Lung (tissue), 12 donors: ENCODE measurements around the gene ZFAND3. TPM values are rescaled to one million over a fixed set of nuclear protein-coding genes. Genes with fewer than 3 reads are reported as not detected.

Experiments used
- ATAC-seq: fragments of 200-7000 bp; cut with Tn5 transposase; one replicate; pipeline ENCODE4 v1.9.1; 2020; ENCODE audit warnings: moderate number of reproducible peaks; ENCODE audit not compliant: insufficient read depth, low FRiP score
- DNase-seq, 3 donors: peaks; one replicate each; pipeline ENCODE4 v3.0.0-alpha.2; 2013 to 2017
- H3K27ac ChIP-seq, 2 donors: one replicate each; pipeline ENCODE4 v1.5.1; 2013; ENCODE audit warnings: mild to moderate bottlenecking in 2 of 2, moderate library complexity in 2 of 2, control low read depth in 1 of 2, inconsistent platforms in 1 of 2, low read depth in 1 of 2, low read length in 1 of 2
- H3K27me3 ChIP-seq, 3 donors: one replicate each; pipeline ENCODE4 v1.5.1; 2013; ENCODE audit warnings: low read length in 2 of 3; ENCODE audit not compliant: control insufficient read depth in 3 of 3, insufficient read depth in 3 of 3
- H3K36me3 ChIP-seq, 4 donors: one replicate each; pipeline ENCODE4 v1.5.1; 2013; ENCODE audit warnings: low read length in 4 of 4, mild to moderate bottlenecking in 1 of 4, moderate library complexity in 1 of 4; ENCODE audit not compliant: control insufficient read depth in 4 of 4, insufficient read depth in 4 of 4
- H3K4me1 ChIP-seq, 5 donors: one replicate each; pipeline ENCODE4 v1.5.1; 2013; ENCODE audit warnings: low read length in 5 of 5, mild to moderate bottlenecking in 2 of 5, moderate library complexity in 1 of 5; ENCODE audit not compliant: control insufficient read depth in 5 of 5, insufficient read depth in 5 of 5
- H3K4me3 ChIP-seq: one replicate; pipeline ENCODE4 v1.5.1; 2013; ENCODE audit warnings: mild to moderate bottlenecking, control low read depth, moderate library complexity
- H3K9ac ChIP-seq, 2 donors: one replicate each; pipeline ENCODE4 v1.5.1; 2013; ENCODE audit warnings: low read length in 2 of 2, control low read depth in 1 of 2; ENCODE audit not compliant: insufficient read depth in 1 of 2
- H3K9me3 ChIP-seq, 4 donors: one replicate each; pipeline ENCODE4 v1.5.1; 2013; ENCODE audit warnings: low read length in 3 of 4, mild to moderate bottlenecking in 1 of 4, moderate library complexity in 1 of 4; ENCODE audit not compliant: control insufficient read depth in 4 of 4, insufficient read depth in 3 of 4
- WGBS, 2 donors: extraction: QIAGEN DNeasy Blood & Tissue Kit; methylation state at CpG; one replicate each; pipeline ENCODE4 v1.1.7; 2013; 5-methylcytosine and 5-hydroxymethylcytosine counted together
- polyA plus RNA-seq, 2 donors: library from polyadenylated mRNA; stranded (reverse); fragments of 200-250 nt; gene quantifications; one replicate each; pipeline ENCODE4 v1.2.1, GENCODE V29; 2013
- total RNA-seq, 2 donors: library from RNA; depleted of rRNA in 1 of 2; stranded (reverse); fragments of >200 nt in 1 of 2; gene quantifications; one replicate each; pipeline ENCODE4 v1.2.1, GENCODE V29; 2014 to 2021
- TF ChIP-seq, protein P1 (sequence below): IDR thresholded peaks from 2 replicates; pipeline ENCODE4 v1.5.1; 2012; ENCODE audit warnings: mild to moderate bottlenecking; ENCODE audit errors: control extremely low read depth, extremely low read depth
- donor health status: control.
- donor health status: control.
- donor health status: Bipolar disorder and iron deficiency.
- donor health status: healthy.
- donor health status: DM: yes; HTN: yes; CAD: no.

Gene ZFAND3
- total and polyA plus RNA-seq, 4 donors: 27.6 to 63.6 (median 51.3) TPM

DNA sequence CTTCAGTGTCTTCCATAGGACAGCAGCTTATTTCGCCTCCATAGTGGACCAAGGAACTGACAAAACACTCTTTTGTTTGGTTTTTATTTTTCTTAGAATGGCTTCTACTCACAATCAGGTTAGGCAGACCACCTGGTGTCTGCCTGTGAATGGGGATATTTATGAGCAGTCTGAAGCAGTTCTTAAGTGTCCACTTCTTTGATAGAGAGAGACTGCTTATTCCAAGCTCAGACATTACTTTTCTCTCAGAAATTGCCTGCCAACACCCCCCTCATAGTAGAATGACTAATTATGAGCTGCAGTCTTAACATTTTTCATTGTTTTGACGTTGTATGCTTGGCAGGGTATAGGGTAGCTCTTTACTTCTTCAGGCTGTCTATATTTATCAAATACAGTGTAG, 174.7 kb downstream of the ZFAND3 start:
- TF ChIP-seq, protein P1, sequence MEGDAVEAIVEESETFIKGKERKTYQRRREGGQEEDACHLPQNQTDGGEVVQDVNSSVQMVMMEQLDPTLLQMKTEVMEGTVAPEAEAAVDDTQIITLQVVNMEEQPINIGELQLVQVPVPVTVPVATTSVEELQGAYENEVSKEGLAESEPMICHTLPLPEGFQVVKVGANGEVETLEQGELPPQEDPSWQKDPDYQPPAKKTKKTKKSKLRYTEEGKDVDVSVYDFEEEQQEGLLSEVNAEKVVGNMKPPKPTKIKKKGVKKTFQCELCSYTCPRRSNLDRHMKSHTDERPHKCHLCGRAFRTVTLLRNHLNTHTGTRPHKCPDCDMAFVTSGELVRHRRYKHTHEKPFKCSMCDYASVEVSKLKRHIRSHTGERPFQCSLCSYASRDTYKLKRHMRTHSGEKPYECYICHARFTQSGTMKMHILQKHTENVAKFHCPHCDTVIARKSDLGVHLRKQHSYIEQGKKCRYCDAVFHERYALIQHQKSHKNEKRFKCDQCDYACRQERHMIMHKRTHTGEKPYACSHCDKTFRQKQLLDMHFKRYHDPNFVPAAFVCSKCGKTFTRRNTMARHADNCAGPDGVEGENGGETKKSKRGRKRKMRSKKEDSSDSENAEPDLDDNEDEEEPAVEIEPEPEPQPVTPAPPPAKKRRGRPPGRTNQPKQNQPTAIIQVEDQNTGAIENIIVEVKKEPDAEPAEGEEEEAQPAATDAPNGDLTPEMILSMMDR: no peak
- no peak overlapping the region for H3K9ac ChIP-seq
- no peaks in the 10 kb centered on the region for H3K9me3 ChIP-seq
- no peaks in the 10 kb centered on the region for H3K27me3 ChIP-seq
- H3K4me3 ChIP-seq: no peak overlapping the region
- DNase-seq: peak in 2 of 3 donors; percentile 20 to 38
- H3K27ac ChIP-seq: no peak overlapping the region
- 63 to 84% methylated on average over 2 of the region's 2 CpGs for WGBS, 2 donors
- no peak for ATAC-seq
- H3K36me3 ChIP-seq: no peaks in the 10 kb centered on the region
- peaks cover 0 to 33% (median 12%) of the 10 kb centered on the region in 5 donors for H3K4me1 ChIP-seq

DNA sequence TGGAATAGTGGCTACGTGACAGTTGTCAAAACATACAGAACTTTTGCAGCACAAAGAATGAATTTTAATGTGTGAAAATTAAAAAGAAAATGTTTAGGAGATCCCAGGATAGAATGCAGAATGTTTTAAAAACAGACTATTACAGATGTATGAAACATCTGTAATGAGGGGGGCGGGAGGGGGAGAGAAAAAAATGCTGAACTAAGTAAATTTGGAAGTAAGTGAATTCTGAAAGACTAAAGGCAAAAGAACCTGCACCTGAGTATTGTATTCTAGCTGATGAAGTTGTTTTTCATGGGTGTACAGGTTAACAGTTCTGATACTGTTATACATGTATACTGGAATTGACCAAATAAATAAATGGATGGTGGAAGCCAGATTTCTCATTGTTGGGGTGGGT, 178.8 kb downstream of the ZFAND3 start:
- Histone ChIP-seq H3K9me3 (no peaks in the 10 kb centered on the region), H3K4me1 (peaks cover 0 to 19% (median 12%) of the 10 kb centered on the region in 5 donors), H3K27me3 (no peaks in the 10 kb centered on the region), H3K4me3 (no peak overlapping the region), H3K36me3 (no peaks in the 10 kb centered on the region), H3K9ac (no peak overlapping the region), H3K27ac (no peak overlapping the region)
- no peak for ATAC-seq
- TF ChIP-seq, protein P1: no peak
- DNase-seq: no peak
- 97 to 98% methylated on average over 2 of the region's 2 CpGs for WGBS, 2 donors

DNA sequence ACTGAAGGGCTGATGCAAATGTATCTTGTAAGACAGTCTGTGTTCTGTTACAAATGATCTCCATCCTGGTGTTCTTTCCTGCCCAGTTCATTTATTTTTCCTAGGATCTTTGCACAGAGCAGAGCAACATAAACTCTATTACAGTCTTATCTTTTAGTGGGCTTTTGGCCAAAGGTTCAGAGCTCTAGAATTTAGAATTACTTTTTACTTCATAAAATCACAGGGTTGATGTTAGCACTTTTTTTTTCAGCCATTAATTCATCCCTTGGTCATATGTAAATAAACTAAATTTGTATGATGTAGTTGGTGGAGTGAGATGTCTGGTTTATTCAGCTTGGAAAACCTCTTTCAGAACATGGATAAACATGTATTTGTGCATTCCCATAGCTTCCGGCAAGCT, 181.9 kb downstream of the ZFAND3 start:
- H3K4me3 ChIP-seq: no peak overlapping the region
- ATAC-seq (no peak), DNase-seq (peak in 2 of 3 donors; percentile 67 to 76)
- no peak overlapping the region for H3K27ac ChIP-seq
- 79% methylated on average over 1 of the region's 1 CpG for WGBS, 2 donors
- H3K9ac ChIP-seq: no peak overlapping the region
- TF ChIP-seq, protein P1: no peak
- H3K36me3 ChIP-seq: no peaks in the 10 kb centered on the region
- no peaks in the 10 kb centered on the region for H3K9me3 ChIP-seq
- H3K4me1 ChIP-seq: peaks cover 0 to 11% (median 3%) of the 10 kb centered on the region in 5 donors
- H3K27me3 ChIP-seq: no peaks in the 10 kb centered on the region

DNA sequence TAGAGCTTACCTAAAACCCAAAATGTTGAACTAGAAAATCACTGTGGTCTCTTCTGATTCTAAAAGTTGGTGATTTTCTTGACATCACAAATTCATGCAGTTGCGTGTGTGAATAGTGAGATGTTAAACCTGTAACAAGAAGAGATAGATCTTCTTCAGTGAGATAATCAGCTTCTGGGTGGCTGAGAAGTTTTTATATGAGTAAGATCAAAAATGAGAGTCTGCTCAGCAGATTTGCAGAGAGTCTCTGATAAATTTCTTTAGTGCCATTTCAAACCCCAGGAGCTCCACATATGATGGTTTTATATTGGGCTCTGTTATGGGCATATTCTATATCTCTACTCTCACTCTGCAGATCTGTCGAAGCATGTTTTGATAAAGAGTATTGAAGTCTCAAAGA, 185.4 kb downstream of the ZFAND3 start:
- H3K4me3 ChIP-seq: no peak overlapping the region
- H3K27ac ChIP-seq: no peak overlapping the region
- ATAC-seq (no peak), DNase-seq (no peak)
- no peaks in the 10 kb centered on the region for H3K36me3 ChIP-seq
- TF ChIP-seq, protein P1: no peak
- H3K9me3 ChIP-seq: no peaks in the 10 kb centered on the region
- 94 to 96% methylated on average over 2 of the region's 2 CpGs for WGBS, 2 donors
- H3K9ac ChIP-seq: no peak overlapping the region
- H3K27me3 ChIP-seq: no peaks in the 10 kb centered on the region
- peaks cover 0 to 11% (median 5%) of the 10 kb centered on the region in 5 donors for H3K4me1 ChIP-seq
